ENCODE measurements around the gene LYRM4.
A peak's percentile ranks its signal among the peaks of the same experiment; 100 is the strongest.

LYRM4 gene

GRCh38 chr6:5282191-5282623, 21.5 kb upstream of the LYRM4 start:
- DNase-seq (ENCODE audit: low read depth in 2 of 3, low spot score in 1 of 3) = no peak

DNA sequence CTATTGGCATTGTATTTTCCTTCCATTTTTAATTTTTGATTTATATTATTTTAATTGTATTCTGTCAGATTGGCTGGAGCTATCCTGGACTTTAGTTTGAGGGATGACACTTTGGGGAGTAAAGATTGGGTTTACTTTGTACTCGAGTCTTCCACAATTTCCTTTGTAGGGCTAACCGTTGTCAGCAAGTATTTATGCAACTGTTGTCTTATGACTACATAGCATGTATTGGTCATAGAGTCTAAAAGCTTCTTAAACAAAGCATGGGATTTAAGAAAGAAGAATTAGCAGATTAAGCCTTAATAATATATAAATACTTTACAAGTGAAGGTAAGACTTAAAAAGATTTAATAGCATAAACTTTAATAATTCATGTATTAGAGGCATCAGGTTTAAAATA, 20.2 kb upstream of the LYRM4 start:
- DNase-seq (ENCODE audit: low read depth in 2 of 3, low spot score in 1 of 3) = no peak

DNA sequence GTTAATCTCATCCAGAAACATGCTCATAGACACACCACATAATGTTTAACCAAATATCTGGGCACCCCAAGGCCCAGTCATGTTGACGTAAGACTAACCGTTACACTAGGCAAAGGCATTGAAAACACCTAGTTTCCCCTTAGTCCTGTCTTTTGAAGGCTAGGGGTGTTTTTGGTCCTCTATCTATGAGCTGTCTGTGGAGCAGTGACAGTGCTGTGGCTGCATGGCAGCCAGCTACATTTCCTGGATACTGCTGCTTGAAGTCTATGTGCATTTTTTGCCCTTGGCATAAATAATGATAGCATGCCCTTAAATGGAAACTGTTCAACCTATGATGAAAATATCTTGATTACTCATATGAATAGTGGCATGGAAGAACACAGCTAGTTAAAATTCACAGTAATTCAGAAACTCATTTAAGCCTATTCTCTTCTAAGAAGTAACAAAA, 19.2 kb upstream of the LYRM4 start:
- peak in 1 of 3 donors; percentile 38 for DNase-seq (ENCODE audit: low read depth in 2 of 3, low spot score in 1 of 3)

DNA sequence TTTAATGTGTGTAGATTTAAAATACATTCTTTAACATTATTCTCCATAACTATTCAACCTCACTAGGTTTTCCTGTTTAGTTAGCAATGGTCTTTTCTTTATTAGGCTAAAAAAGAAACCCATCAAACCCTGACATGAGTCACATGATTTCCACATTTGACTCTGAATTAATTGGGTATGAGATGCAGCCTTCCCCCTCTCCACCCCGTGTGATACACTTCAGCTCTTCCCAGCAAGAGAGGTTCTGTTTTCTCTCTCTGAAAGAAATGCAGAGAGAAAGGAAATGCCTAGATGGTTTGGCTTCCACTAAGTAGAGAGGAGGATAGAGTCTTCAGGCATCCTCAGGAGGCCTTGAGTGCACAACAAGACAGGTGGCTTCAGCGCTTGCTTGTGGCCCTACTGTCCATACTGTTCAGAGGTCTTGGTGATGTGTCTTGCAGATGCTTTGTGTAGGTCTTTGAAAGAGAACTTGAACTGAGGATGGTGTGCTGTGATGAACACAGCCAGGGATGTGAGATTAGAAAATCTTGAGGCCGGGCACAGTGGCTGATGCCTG, 17.9 kb upstream of the LYRM4 start:
- no peak for DNase-seq (ENCODE audit: low read depth in 2 of 3, low spot score in 1 of 3)

- DNase-seq (ENCODE audit: low read depth in 2 of 3, low spot score in 1 of 3) = no peak
Observed at GRCh38 chr6:5278047-5278446, 17.3 kb upstream of the LYRM4 start.

- no peak for DNase-seq (ENCODE audit: low read depth in 2 of 3, low spot score in 1 of 3)
Observed at GRCh38 chr6:5277589-5277988, 16.8 kb upstream of the LYRM4 start.

- no peak for DNase-seq (ENCODE audit: low read depth in 2 of 3, low spot score in 1 of 3)
Observed at GRCh38 chr6:5276581-5276980, 15.8 kb upstream of the LYRM4 start.

DNA sequence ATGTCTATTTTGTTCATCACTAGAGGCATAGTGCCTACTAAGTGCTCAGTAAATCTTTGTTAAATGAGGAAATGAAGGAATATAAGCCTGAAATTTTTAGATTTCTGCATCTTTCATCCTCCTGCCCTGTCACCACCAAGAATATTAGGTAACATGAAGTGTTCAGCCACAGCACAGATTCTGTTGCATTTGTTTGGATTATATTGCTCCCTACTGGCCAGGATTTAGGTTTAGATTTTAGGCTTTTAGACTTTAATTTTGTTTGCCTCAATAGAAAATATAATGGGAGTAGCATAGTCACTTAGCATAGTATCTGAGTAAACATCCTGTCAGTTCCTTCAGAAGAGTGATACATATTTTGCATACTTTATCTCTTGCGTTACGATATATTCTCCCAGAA, 14.7 kb upstream of the LYRM4 start:
- no peak for DNase-seq (ENCODE audit: low read depth in 2 of 3, low spot score in 1 of 3)

GRCh38 chr6:5274231-5274630, 13.5 kb upstream of the LYRM4 start:
- no peak for DNase-seq (ENCODE audit: low read depth in 2 of 3, low spot score in 1 of 3)

- DNase-seq (ENCODE audit: low read depth in 2 of 3, low spot score in 1 of 3) = no peak
Observed at GRCh38 chr6:5271926-5272325, 11.2 kb upstream of the LYRM4 start.

GRCh38 chr6:5270093-5270680, 9.4 kb upstream of the LYRM4 start:
- DNase-seq (ENCODE audit: low read depth in 2 of 3, low spot score in 1 of 3) = no peak

- DNase-seq (ENCODE audit: low read depth in 2 of 3, low spot score in 1 of 3) = no peak
Observed at GRCh38 chr6:5266423-5266822, 5.7 kb upstream of the LYRM4 start.

DNA sequence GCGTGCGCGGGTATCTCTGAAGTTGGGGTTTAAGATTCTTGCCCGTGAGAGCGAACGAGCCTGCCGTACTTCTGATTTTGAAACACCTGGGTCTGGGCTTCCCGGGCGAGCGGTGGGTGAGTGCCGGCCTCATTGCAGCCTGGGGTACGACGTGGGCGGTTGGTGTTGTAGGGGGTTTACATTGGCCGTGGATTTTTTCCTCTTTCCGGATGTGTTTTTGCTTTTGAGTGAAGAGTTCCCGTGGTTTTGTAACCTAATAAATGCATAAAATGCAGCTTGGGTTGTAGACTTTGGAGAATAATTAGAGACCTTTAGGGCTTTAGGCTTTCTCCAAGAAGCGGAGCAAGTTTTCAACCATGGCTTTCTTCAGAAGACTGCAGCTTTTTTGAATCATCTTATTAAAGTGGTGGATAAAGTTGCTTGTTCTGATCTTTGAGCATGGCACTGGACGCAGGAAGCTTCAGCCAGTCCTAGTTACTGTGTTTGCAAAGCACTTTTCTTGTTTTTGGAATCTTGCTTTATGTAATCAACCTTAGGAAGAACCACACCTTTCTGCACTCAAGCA, 877 bp upstream of the LYRM4 start:
- no peak for DNase-seq (ENCODE audit: low read depth in 2 of 3, low spot score in 1 of 3)

- peak; percentile 51 to 65 (median 62) for DNase-seq (ENCODE audit: low read depth in 2 of 3, low spot score in 1 of 3)
Observed at GRCh38 chr6:5260111-5260620, 584 bp downstream of the LYRM4 start.

GRCh38 chr6:5259428-5259827, 1.3 kb downstream of the LYRM4 start:
- DNase-seq (ENCODE audit: low read depth in 2 of 3, low spot score in 1 of 3) = no peak

- DNase-seq (ENCODE audit: low read depth in 2 of 3, low spot score in 1 of 3) = no peak
Observed at GRCh38 chr6:5257400-5257799, 3.4 kb downstream of the LYRM4 start.

- no peak for DNase-seq (ENCODE audit: low read depth in 2 of 3, low spot score in 1 of 3)
Observed at GRCh38 chr6:5256952-5257351, 3.8 kb downstream of the LYRM4 start.

- DNase-seq (ENCODE audit: low read depth in 2 of 3, low spot score in 1 of 3) = no peak
Observed at GRCh38 chr6:5250911-5251310, 9.8 kb downstream of the LYRM4 start.

GRCh38 chr6:5250451-5250850, 10.3 kb downstream of the LYRM4 start:
- no peak for DNase-seq (ENCODE audit: low read depth in 2 of 3, low spot score in 1 of 3)

DNA sequence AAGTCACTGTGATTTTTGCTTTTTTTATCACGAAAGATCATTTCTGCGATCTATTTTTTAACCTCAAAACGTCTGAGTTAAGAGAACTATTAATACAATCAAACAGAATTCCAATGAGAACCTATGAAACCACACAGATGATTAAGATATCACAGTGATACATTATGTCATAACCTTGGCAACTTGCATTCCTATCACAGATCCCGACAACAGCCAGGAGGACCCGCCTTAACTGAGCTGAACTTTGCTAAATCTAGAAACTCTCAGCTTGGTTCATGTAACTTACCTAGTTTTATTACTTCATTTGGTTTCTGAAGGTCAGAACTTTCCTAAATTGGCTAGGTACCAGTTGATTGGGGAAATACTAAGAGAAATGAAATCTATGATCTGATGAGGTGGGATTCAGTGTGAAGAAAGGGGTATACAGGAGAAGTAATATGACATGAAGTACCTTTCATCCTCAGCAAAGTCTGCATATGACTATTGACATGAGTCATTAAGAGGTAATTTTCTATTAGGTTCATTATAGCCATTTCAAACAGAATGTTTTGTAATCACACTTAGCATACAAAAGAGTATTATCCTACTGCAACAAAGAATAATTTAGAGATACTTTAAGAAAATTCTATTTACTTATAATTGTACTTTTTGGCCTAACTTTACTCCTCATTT, 11.2 kb downstream of the LYRM4 start:
- no peak for DNase-seq (ENCODE audit: low read depth in 2 of 3, low spot score in 1 of 3)

DNA sequence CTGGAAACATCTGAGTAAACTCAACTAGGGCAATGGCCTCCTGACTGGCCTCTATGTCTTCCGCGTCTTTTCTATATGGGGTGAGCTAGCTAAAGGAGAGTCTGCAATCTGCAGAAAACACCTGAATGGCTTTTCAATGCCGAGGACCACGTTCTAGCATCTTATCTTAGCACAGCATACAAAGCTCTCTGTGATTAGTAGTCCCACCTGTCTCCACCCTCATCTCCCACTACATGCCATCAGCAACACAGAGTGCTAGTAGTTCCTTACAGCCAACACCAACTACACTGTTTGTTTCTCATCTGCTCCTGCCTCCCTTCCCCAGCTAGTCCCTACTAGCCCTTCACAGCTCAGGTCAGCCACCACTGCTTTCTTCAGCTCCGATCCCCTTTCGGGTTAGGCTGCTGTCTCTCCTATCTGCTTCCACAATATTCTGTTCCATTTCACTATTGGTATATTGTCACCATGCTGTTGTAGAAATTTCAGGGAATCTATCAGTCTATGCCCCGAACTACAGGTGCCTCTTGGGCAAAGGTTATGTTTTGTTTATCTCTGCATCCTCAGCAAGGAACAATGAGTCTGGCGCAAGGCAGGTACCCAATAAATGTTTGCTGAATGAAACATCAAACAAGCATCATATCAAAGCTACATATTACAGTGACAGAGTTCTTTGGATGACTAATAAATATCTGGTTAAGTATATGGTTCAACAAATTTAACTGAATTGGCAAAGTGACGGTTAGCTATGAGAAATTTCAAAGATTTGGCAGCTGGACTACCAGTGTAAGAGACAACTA, 12.2 kb downstream of the LYRM4 start:
- no peak for DNase-seq (ENCODE audit: low read depth in 2 of 3, low spot score in 1 of 3)

All from stimulated activated CD4-positive, alpha-beta T cell treated with anti-CD3 and anti-CD28 coated beads, Interleukin-12 subunit alpha, Interleukin-12 subunit beta, amount 100 ng/mL, for 48 hours (primary cell).